IMR-90 (cell line): ENCODE results near the gene INHA. TPM values are rescaled to one million over a fixed set of nuclear protein-coding genes. Genes with fewer than 3 reads are reported as not detected.

Experiments used
- ATAC-seq: fragments of 200-7000 bp; cut with Tn5 transposase; 2 replicates; pipeline ENCODE4 v1.9.1; 2020; ENCODE audit warnings: low read depth, mild to moderate bottlenecking, moderate library complexity
- BruUV-seq: library from RNA; stranded (reverse); fragments of 400-500 nt; replicated peaks from 2 replicates; lab custom pipeline; 2021; lab: Mats Ljungman, UMichigan
- CTCF ChIA-PET: fragments of 300-600 bp; formaldehyde crosslinking; extraction: SDS; loops from one replicate; lab custom pipeline; 2021; ENCODE audit warnings: antibody characterized with exemption; lab: Yijun Ruan, JAX
- POLR2A ChIA-PET: fragments of 300-600 bp; sonication (Branson Sonifier 250); formaldehyde crosslinking; loops from one replicate; lab custom pipeline; 2022; ENCODE audit warnings: antibody characterized with exemption; ENCODE audit not compliant: unreplicated experiment; lab: Charles Lee
- DNase-seq: peaks from one replicate; pipeline ENCODE4 v3.0.0; 2013
- H2AFZ ChIP-seq: replicated peaks from 2 replicates; pipeline ENCODE3; 2013; ENCODE audit warnings: low read length, mild to moderate bottlenecking; ENCODE audit not compliant: poor library complexity
- H2AK5ac ChIP-seq: 2 replicates; pipeline ENCODE4 v1.6.1; 2013; ENCODE audit warnings: low read depth, low read length, inconsistent platforms
- H2AK9ac ChIP-seq: replicated peaks from 2 replicates; pipeline ENCODE3; 2013; ENCODE audit warnings: mild to moderate bottlenecking, low read depth, low read length, moderate library complexity; ENCODE audit not compliant: poor library complexity
- H2BK120ac ChIP-seq: 2 replicates; pipeline ENCODE4 v1.6.1; 2013; ENCODE audit warnings: low read depth, low read length, inconsistent platforms
- H2BK15ac ChIP-seq: 3 replicates; pipeline ENCODE4 v1.6.1; 2013; ENCODE audit warnings: low read depth, low read length, inconsistent platforms
- H2BK20ac ChIP-seq: 2 replicates; pipeline ENCODE4 v1.6.1; 2013; ENCODE audit warnings: low read depth, mild to moderate bottlenecking, inconsistent platforms, low read length, moderate library complexity
- H2BK5ac ChIP-seq: 2 replicates; pipeline ENCODE4 v1.6.1; 2013; ENCODE audit warnings: mild to moderate bottlenecking, low read depth, low read length, inconsistent platforms; ENCODE audit not compliant: poor library complexity, severe bottlenecking
- H3K14ac ChIP-seq: replicated peaks from 2 replicates; pipeline ENCODE4 v1.6.1; 2013; ENCODE audit warnings: low read depth, low read length, inconsistent platforms
- H3K18ac ChIP-seq: 2 replicates; pipeline ENCODE4 v1.6.1; 2013; ENCODE audit warnings: low read depth, low read length, control low read depth
- H3K23ac ChIP-seq: 2 replicates; pipeline ENCODE4 v1.6.1; 2013; ENCODE audit warnings: low read depth, low read length, inconsistent platforms
- H3K27ac ChIP-seq: 2 replicates; pipeline ENCODE4 v1.5.1; 2013; ENCODE audit warnings: mild to moderate bottlenecking, control low read depth, low read length; ENCODE audit not compliant: insufficient read depth
- H3K27me3 ChIP-seq: 2 replicates; pipeline ENCODE4 v1.6.1; 2013; ENCODE audit warnings: low read length; ENCODE audit not compliant: control insufficient read depth, insufficient read depth
- H3K36me3 ChIP-seq: 2 replicates; pipeline ENCODE4 v1.6.1; 2013; ENCODE audit warnings: low read length, mixed read lengths; ENCODE audit not compliant: control insufficient read depth, insufficient read depth
- H3K4ac ChIP-seq: 2 replicates; pipeline ENCODE4 v1.6.1; 2013; ENCODE audit warnings: low read depth, low read length, inconsistent platforms
- H3K4me1 ChIP-seq: 2 replicates; pipeline ENCODE4 v1.6.1; 2013; ENCODE audit warnings: low read length, mixed read lengths; ENCODE audit not compliant: control insufficient read depth, insufficient read depth
- H3K4me2 ChIP-seq: 2 replicates; pipeline ENCODE4 v1.6.1; 2013; ENCODE audit warnings: low read depth, mild to moderate bottlenecking, control low read depth, low read length, moderate library complexity
- H3K4me3 ChIP-seq: 2 replicates; pipeline ENCODE4 v1.5.1; 2013; ENCODE audit warnings: low read depth, mild to moderate bottlenecking, control low read depth, low read length, moderate library complexity; ENCODE audit not compliant: insufficient read depth
- H3K56ac ChIP-seq: 2 replicates; pipeline ENCODE4 v1.6.1; 2013; ENCODE audit warnings: low read length, inconsistent platforms; ENCODE audit not compliant: insufficient read depth; ENCODE audit errors: extremely low read depth
- H3K79me1 ChIP-seq, 2 experiments: 2 replicates each; pipeline ENCODE4 v1.6.1; 2013; ENCODE audit warnings: low read length in 2 of 2, inconsistent platforms in 1 of 2, low read depth in 1 of 2
- H3K9ac ChIP-seq: 2 replicates; pipeline ENCODE4 v1.6.1; 2013; ENCODE audit warnings: low read depth, low read length, control low read depth
- H3K9me1 ChIP-seq: 2 replicates; pipeline ENCODE4 v1.6.1; 2013; ENCODE audit warnings: low read length, inconsistent platforms; ENCODE audit not compliant: insufficient read depth
- H3K9me3 ChIP-seq: 2 replicates; pipeline ENCODE4 v1.6.1; 2013; ENCODE audit warnings: low read length; ENCODE audit not compliant: control insufficient read depth, insufficient read depth
- H4K20me1 ChIP-seq: 2 replicates; pipeline ENCODE4 v1.6.1; 2013; ENCODE audit warnings: low read length, inconsistent platforms; ENCODE audit not compliant: insufficient read depth
- H4K5ac ChIP-seq: 2 replicates; pipeline ENCODE4 v1.6.1; 2013; ENCODE audit warnings: mild to moderate bottlenecking, low read depth, low read length, control low read depth
- H4K8ac ChIP-seq, 2 experiments: 2 replicates each; pipeline ENCODE4 v1.6.1; 2013; ENCODE audit warnings: low read depth in 2 of 2, low read length in 2 of 2, control low read depth in 1 of 2, inconsistent platforms in 1 of 2
- H4K91ac ChIP-seq: 2 replicates; pipeline ENCODE4 v1.6.1; 2013; ENCODE audit warnings: low read depth, low read length, inconsistent platforms; ENCODE audit not compliant: insufficient read depth
- BHLHE40 ChIP-seq: fragments of 150-350 bp; IDR thresholded peaks from 2 replicates; pipeline ENCODE4 v1.6.1; 2016; ENCODE audit warnings: mild to moderate bottlenecking, low read depth, low read length
- CEBPB ChIP-seq: IDR thresholded peaks from 2 replicates; pipeline ENCODE4 v1.6.1; 2012; ENCODE audit warnings: low read depth, low read length, improper control_type of control experiment
- MAZ ChIP-seq: IDR thresholded peaks from 2 replicates; pipeline ENCODE4 v1.6.1; 2012; ENCODE audit warnings: low read depth, mild to moderate bottlenecking, low read length, improper control_type of control experiment, moderate library complexity, borderline replicate concordance
- NFE2L2 ChIP-seq: fragments of 150-350 bp; IDR thresholded peaks from 2 replicates; pipeline ENCODE4 v1.6.1; 2016; ENCODE audit warnings: low read depth, mild to moderate bottlenecking, low read length
- POLR2A ChIP-seq: IDR thresholded peaks from 2 replicates; pipeline ENCODE4 v1.6.1; 2012; ENCODE audit warnings: mild to moderate bottlenecking, low read depth, low read length
- RAD21 ChIP-seq: IDR thresholded peaks from 2 replicates; pipeline ENCODE4 v1.6.1; 2012; ENCODE audit warnings: low read length, improper control_type of control experiment
- RCOR1 ChIP-seq: IDR thresholded peaks from 2 replicates; pipeline ENCODE4 v1.6.1; 2012; ENCODE audit warnings: mild to moderate bottlenecking, low read length, improper control_type of control experiment; ENCODE audit not compliant: insufficient replicate concordance
- WGBS, 2 experiments: methylation state at CpG; one replicate each; pipeline versions ENCODE4 v1.1.5 to v1.1.7; 2013; ENCODE audit warnings: missing lambda C conversion rate in 2 of 2; ENCODE audit not compliant: insufficient read length in 1 of 2; ENCODE audit errors: extremely low coverage in 2 of 2; 5-methylcytosine and 5-hydroxymethylcytosine counted together
- dilution Hi-C: fragments of 300-500 bp; cut with HindIII; formaldehyde crosslinking; loops from one replicate; pipeline ENCODE4 v1.14.3; 2018; ENCODE audit warnings: low sequenced_read_pairs; ENCODE audit not compliant: unreplicated experiment
- in situ Hi-C: fragments of 300-500 bp; cut with MboI; formaldehyde crosslinking; loops from 3 replicates; pipeline ENCODE4 v1.14.3; 2019; ENCODE audit warnings: low sequenced_read_pairs, inconsistent platforms, mixed read lengths
- intact Hi-C: fragments of 100-400 bp; cut with micrococcal nuclease; formaldehyde crosslinking; loops from 2 replicates; pipeline ENCODE4 v1.10.0; 2022
- polyA plus RNA-seq, 3 experiments: library from polyadenylated mRNA; depleted of rRNA; stranded (reverse); fragments of >200 nt; gene quantifications; 2 replicates each; pipeline ENCODE4 v1.2.3, GENCODE V29; 2012; ENCODE audit warnings: low replicate concordance in 1 of 3
- total RNA-seq: library from RNA; depleted of rRNA; stranded (reverse); fragments of >200 nt; gene quantifications from 2 replicates; pipeline ENCODE4 v1.2.3, GENCODE V29; 2012
- TF ChIP-seq, protein P1 (sequence below): fragments of 150-350 bp; IDR thresholded peaks from 2 replicates; pipeline ENCODE4 v1.6.1; 2017; ENCODE audit warnings: mild to moderate bottlenecking, antibody characterized with exemption, low read length, low read depth

The INHA gene
- total and polyA plus RNA-seq, 2 of the 4 experiments (the other 2 are of a cell fraction): 0.96 TPM; not detected in 1

DNA sequence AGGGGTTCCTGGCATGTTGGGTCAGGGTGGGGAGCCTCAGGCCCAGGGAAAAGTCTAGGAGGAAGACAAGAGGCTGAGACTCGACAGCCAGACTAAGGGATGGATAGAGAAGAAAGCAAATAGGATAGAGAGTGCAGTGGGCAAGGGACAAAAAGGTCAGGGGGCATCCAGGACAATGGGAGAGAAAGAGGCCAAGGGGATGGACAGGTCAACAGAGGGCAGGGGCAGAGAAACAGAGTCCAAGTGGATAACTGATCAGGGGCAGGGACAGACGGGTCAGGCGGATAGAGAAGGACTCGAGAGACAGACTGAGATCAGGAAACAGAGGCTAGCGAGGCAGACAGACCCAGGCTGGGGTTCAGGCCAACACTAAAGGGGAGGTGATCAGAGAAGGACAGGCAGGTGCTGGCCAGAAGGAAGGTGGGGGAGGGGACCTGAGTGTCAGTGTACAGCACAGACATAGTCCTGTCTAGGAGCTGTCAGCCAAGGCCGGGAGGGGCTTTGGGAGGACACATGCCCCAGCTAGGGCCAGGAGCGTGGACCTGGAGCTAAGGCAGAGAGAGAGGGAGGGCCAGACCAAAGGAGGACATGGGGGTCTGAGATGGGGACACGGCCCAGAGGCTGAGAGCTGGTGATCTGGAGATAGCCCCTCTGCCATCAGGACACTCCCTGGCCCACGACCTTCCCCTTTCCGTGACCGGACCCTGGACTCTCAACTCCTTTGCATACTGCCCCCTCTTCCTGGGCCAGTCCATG, 45.6 kb upstream of the INHA start:
- Histone ChIP-seq H2AK5ac (no peak overlapping the region), H2BK120ac (no peak overlapping the region), H3K27ac (no peak overlapping the region), H2AFZ (no peak overlapping the region), H3K27me3 (peaks cover 51% of the 10 kb centered on the region), H4K5ac (no peak overlapping the region), H4K8ac (no peak overlapping the region), H2AK9ac (no peak overlapping the region), H3K36me3 (no peaks in the 10 kb centered on the region), H3K14ac (no peak overlapping the region), H2BK5ac (no peak overlapping the region), H2BK15ac (no peak overlapping the region), H3K9me3 (no peaks in the 10 kb centered on the region), H3K4me3 (no peak overlapping the region), H3K9ac (no peak overlapping the region), H3K23ac (no peak overlapping the region), H3K56ac (no peak overlapping the region), H3K18ac (no peak overlapping the region), H3K4me1 (peaks cover 10% of the 10 kb centered on the region), H3K4ac (no peak overlapping the region), H3K9me1 (no peaks in the 10 kb centered on the region), H2BK20ac (no peak overlapping the region), H3K4me2 (no peak overlapping the region), H3K79me1 (no peaks in the 10 kb centered on the region), H4K20me1 (no peaks in the 10 kb centered on the region; the same call in 1 of the 2 replicates), H4K91ac (no peak overlapping the region)
- in situ Hi-C loops: no loop called here
- dilution Hi-C loops: no loop called here
- WGBS, 2 experiments: 76% methylated on average over 5 of the region's 11 CpGs; no CpG with 5 or more reads in 1 of the 2 experiments
- TF ChIP-seq CEBPB (no peak), RAD21 (no peak), RCOR1 (no peak), POLR2A (no peak), BHLHE40 (no peak), MAZ (no peak), NFE2L2 (no peak)
- TF ChIP-seq, protein P1, sequence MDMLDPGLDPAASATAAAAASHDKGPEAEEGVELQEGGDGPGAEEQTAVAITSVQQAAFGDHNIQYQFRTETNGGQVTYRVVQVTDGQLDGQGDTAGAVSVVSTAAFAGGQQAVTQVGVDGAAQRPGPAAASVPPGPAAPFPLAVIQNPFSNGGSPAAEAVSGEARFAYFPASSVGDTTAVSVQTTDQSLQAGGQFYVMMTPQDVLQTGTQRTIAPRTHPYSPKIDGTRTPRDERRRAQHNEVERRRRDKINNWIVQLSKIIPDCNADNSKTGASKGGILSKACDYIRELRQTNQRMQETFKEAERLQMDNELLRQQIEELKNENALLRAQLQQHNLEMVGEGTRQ: no peak
- ChIA-PET CTCF (interaction anchor here (1.3 kb wide), 1 partner anchor 16 kb away, joined by 3 read pairs; no protein-coding TSS in a partner anchor), POLR2A (no interaction called here)
- DNase-seq: no peak
- no peak for ATAC-seq
- BruUV-seq: no TSS peak
- intact Hi-C loops: no loop called here
